Kidney (tissue), 14 donors: ENCODE data around the gene LITAF. TPM values are rescaled to one million over a fixed set of nuclear protein-coding genes. Genes with fewer than 3 reads are reported as not detected.
A peak's percentile ranks its signal among the peaks of the same experiment; 100 is the strongest.

Source experiments
- DNase-seq, 5 donors: peaks; one replicate each; pipeline ENCODE4 v3.0.0-alpha.2; 2013 to 2020
- FAIRE-seq: peaks from 2 replicates; lab custom pipeline; 2012; peaks lifted over from hg19 to GRCh38; lab: Jason Lieb, UNC
- H3K27ac ChIP-seq, 2 donors: one replicate each; pipeline ENCODE4 v1.7.0; 2013; ENCODE audit warnings: low read depth in 2 of 2, low read length in 2 of 2, inconsistent platforms in 1 of 2
- H3K27me3 ChIP-seq: one replicate; pipeline ENCODE4 v1.7.1; 2013; ENCODE audit warnings: low read length, inconsistent platforms; ENCODE audit not compliant: control insufficient read depth, insufficient read depth
- H3K36me3 ChIP-seq, 3 donors: one replicate each; pipeline versions ENCODE4 v1.7.0 to v1.7.1; 2013; ENCODE audit warnings: low read length in 3 of 3, control low read depth in 1 of 3, inconsistent platforms in 1 of 3; ENCODE audit not compliant: insufficient read depth in 3 of 3, control insufficient read depth in 2 of 3
- H3K4me1 ChIP-seq, 3 donors: one replicate each; pipeline versions ENCODE4 v1.7.0 to v1.7.1; 2013; ENCODE audit warnings: low read length in 3 of 3, inconsistent platforms in 1 of 3, low read depth in 1 of 3; ENCODE audit not compliant: control insufficient read depth in 2 of 3, insufficient read depth in 2 of 3
- H3K4me3 ChIP-seq, 3 donors: one replicate each; pipeline versions ENCODE4 v1.7.0 to v1.8.1; 2013; ENCODE audit warnings: low read length in 3 of 3, control low read depth in 1 of 3, inconsistent platforms in 1 of 3
- H3K9ac ChIP-seq, 3 donors: one replicate each; pipeline versions ENCODE4 v1.7.0 to v1.7.1; 2013; ENCODE audit warnings: low read length in 3 of 3, control low read depth in 1 of 3, inconsistent platforms in 1 of 3
- H3K9me3 ChIP-seq, 3 donors: one replicate each; pipeline versions ENCODE4 v1.7.0 to v1.7.1; 2013; ENCODE audit warnings: low read length in 3 of 3, control low read depth in 1 of 3, inconsistent platforms in 1 of 3; ENCODE audit not compliant: control insufficient read depth in 2 of 3, insufficient read depth in 1 of 3
- intact Hi-C: fragments of 100-400 bp; cut with DNase I; formaldehyde crosslinking; loops from one replicate; pipeline ENCODE4 v1.11.1; 2022
- polyA plus RNA-seq: library from polyadenylated mRNA; stranded (reverse); fragments of 350-450 nt; fragmentation: Illumina TruSeq; extraction: RNeasy Lipid Tissue Mini Kit (QIAGEN cat#74804); gene quantifications from one replicate; pipeline ENCODE4 v1.2.3, GENCODE V29; 2014; ENCODE audit warnings: low read depth, low replicate concordance; ENCODE audit not compliant: insufficient read depth
- total RNA-seq: library from RNA; stranded (reverse); fragmentation: NEBNext Ultra II Directional; extraction: Animal tissue kit (Norgen Biotek cat#: 25700); gene quantifications from one replicate; pipeline ENCODE4 v1.2.1, GENCODE V29; 2021
- TF ChIP-seq, protein P1 (sequence below): IDR thresholded peaks from 3 replicates; pipeline ENCODE4 v1.5.1; 2012; ENCODE audit warnings: mild to moderate bottlenecking, moderate library complexity, borderline replicate concordance; ENCODE audit not compliant: insufficient read depth; ENCODE audit errors: extremely low read depth
- donor health status: control.
- donor health status: control.
- donor health status: control.
- donor health status: control.
- donor health status: control.
- donor health status: DM: yes; HTN: yes; CAD: no.
- donor health status: Normal renal cell carcinoma (clear cell type).

The LITAF gene
- total and polyA plus RNA-seq, 2 donors from 2014 or later: 121 to 171 TPM

- TF ChIP-seq, protein P1, sequence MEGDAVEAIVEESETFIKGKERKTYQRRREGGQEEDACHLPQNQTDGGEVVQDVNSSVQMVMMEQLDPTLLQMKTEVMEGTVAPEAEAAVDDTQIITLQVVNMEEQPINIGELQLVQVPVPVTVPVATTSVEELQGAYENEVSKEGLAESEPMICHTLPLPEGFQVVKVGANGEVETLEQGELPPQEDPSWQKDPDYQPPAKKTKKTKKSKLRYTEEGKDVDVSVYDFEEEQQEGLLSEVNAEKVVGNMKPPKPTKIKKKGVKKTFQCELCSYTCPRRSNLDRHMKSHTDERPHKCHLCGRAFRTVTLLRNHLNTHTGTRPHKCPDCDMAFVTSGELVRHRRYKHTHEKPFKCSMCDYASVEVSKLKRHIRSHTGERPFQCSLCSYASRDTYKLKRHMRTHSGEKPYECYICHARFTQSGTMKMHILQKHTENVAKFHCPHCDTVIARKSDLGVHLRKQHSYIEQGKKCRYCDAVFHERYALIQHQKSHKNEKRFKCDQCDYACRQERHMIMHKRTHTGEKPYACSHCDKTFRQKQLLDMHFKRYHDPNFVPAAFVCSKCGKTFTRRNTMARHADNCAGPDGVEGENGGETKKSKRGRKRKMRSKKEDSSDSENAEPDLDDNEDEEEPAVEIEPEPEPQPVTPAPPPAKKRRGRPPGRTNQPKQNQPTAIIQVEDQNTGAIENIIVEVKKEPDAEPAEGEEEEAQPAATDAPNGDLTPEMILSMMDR: no peak
- FAIRE-seq (no peak), DNase-seq (peak in 1 of 5 donors; percentile 52)
- peaks cover 0 to 12% (median 7%) of the 10 kb centered on the region in 3 donors for H3K4me1 ChIP-seq
- no peaks in the 10 kb centered on the region for H3K9me3 ChIP-seq
- H3K36me3 ChIP-seq: no peaks in the 10 kb centered on the region
- no peaks in the 10 kb centered on the region for H3K27me3 ChIP-seq
- no peak overlapping the region for H3K27ac ChIP-seq
- no peak overlapping the region for H3K4me3 ChIP-seq
- no peak overlapping the region for H3K9ac ChIP-seq
- intact Hi-C loops: no loop called here
Measured at GRCh38 chr16:11576427-11577289, 10.1 kb downstream of the LITAF start.

DNA sequence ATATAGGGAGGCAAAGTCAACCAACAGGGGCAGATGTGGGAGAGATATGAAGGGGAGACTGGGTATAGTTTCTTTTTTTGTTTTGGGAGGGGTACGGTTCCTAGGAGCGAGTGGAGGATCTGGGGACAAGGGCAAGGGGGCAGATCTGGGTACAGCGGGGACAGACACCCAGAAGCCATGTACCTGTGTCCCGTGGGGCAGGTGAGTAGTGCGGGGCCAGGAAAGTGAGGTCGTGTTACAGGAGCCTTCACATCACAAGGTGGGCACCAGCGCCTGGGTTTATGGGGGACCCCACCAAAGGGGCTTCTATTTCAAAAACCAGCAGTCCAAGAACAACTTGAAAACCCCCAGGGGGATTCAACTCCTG lies 11.5 kb downstream of the LITAF start:
- no peak overlapping the region for H3K27ac ChIP-seq
- no peaks in the 10 kb centered on the region for H3K27me3 ChIP-seq
- no peak for FAIRE-seq
- no peaks in the 10 kb centered on the region for H3K9me3 ChIP-seq
- DNase-seq: peak in 1 of 5 donors; percentile 63
- H3K36me3 ChIP-seq: no peaks in the 10 kb centered on the region
- H3K9ac ChIP-seq: no peak overlapping the region
- H3K4me1 ChIP-seq: peaks cover 0 to 17% (median 7%) of the 10 kb centered on the region in 3 donors
- intact Hi-C loops: no loop called here
- H3K4me3 ChIP-seq: no peak overlapping the region
- TF ChIP-seq, protein P1: no peak

GRCh38 chr16:11572301-11572995 lies 14.3 kb downstream of the LITAF start:
- Histone ChIP-seq H3K27ac (peak overlapping the region in 1 of 2 donors; percentile 3), H3K9me3 (no peaks in the 10 kb centered on the region), H3K27me3 (no peaks in the 10 kb centered on the region), H3K4me1 (peaks cover 0 to 21% (median 7%) of the 10 kb centered on the region in 3 donors), H3K36me3 (no peaks in the 10 kb centered on the region), H3K4me3 (no peak overlapping the region), H3K9ac (peak overlapping the region in 1 of 3 donors; percentile 19)
- FAIRE-seq: no peak
- peak in 1 of 5 donors; percentile 48 for DNase-seq
- intact Hi-C loops: no loop called here
- TF ChIP-seq, protein P1: no peak
